ENCODE measurements around the gene SNN.

Gene SNN

DNA sequence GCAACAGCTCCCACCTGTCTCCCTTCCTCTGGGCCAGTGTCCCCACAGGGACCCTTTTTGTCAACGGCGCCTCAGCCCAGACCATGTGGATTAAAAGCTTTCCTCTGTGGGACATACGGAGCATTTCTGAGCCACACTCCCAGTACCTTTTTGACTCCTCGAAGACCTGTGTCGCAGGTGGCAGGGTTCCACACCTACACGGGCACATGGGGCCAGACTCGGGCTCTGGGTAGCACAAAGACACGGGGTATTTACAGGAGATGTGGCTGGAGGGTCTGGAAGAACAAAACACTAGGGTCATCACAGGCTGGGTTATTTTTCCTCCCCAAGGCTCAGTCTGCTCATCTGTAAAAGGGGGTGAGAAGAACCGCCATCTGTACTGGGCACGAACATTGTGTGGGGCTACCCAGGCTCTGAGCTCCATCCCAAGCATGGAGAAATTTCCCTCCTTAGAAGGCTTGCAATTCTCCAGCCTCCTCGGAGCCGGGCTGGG is 32.5 kb upstream of the SNN start:
- no peak for DNase-seq

DNA sequence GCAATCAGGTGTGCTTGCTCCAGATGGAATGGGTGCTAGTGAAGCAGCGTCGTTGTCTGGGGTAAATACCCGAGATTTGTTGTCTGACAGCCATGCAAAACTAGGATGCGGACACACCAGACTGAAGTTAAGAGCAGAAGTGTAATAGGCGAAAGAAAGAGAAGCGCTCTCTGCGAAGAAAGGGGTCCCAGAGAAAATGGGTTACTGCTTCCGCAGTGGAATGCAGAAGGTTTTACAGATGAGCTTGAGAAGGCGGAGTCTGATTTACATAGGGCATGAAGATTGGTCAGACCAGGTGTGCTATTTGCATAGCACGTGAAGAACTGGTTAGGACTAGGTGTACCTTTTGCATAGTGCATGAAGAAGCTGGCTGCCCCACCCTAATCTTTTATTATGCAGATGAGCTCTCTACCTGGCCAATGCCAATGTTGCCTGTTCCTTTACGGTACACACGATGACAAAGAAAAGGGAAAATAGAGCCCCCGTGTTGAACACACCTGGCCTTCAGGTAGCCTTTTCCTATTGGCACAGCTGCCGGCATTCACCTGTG is 32.0 kb upstream of the SNN start:
- DNase-seq = no peak

DNA sequence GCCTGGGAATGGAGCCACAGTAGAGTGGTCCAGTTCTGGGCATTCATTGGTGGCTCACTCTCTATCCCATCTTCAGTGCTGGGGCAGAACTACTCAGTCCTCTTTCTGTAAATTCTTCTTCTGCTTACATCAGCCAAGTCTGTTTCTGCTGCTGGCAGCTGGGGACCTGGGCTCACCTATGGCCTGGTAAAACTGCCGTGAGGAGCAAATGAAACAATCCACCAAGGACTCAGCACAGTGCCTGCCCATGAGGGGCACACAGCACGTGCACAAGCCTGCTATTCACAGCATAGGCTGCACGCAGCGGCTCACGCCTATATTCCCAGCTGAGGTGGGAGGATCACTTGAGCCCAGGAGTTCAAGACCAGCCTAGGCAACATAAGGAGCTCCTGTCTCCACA is 30.9 kb upstream of the SNN start:
- no peak for DNase-seq

DNA sequence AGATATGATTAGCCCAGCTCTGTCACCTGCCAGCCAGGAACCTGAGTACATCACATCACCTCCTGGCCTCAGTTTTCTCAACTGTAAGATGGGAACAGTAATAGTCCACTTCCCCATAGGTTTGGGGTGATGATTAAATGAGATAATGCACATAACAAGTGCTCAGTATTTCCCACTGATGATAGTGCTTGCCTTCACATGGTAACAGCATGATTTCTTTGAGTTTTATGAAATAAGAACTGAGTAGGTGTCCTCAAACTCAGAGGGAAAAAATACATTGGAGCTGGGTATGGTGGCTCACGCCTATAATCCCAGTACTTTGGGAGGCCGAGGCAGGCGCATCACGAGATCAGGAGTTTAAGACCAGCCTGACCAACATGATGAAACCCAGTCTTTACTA is 30.1 kb upstream of the SNN start:
- no peak for DNase-seq

- no peak for DNase-seq
Observed at GRCh38 chr16:11639008-11639562, 29.2 kb upstream of the SNN start.

DNA sequence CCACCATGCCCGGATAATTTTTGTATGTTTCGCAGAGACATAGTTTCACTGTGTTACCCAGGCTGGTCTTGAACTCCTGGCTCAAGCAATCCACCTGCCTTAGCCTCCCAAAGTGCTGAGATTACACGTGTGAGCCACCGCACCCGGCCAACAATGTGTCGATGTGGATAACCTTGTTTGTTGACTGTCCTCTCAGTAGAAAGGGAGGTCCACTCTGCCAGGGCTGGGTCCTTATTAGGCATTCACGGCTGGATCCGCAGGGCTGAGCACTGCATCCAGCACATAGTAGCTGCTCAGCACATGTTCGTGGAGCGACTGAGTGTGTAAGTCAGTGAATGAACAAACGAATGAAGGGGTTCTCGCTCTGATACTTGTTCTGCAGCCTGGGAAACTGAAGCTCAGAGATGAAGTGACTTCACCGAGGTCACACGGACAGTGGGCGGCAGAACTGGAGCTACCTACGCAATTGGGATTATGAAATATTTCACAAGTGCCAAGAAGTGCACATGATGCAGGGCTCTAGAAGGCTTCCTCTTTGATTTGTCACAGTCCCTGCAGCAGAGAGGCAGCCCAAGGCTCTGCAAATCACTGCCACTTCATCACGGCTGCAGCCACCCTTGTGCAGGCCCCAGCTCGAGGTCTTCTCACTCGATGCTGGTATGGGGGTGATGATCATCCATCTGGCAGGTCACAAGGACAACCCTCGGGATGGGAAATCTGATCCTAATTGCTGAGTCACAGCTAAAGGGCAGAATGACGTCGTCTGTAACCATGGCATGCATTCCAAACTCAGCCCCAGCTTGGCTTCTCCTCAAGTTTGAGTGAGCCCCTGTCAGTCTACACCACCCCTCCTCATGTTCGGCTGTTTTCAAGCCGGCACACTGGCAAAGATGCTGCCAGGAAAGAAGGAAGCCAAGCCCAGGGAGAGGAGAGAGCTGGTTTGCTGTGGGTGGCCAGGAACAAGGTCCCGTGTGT is 28.0 kb upstream of the SNN start:
- peak; percentile 39 for DNase-seq

DNA sequence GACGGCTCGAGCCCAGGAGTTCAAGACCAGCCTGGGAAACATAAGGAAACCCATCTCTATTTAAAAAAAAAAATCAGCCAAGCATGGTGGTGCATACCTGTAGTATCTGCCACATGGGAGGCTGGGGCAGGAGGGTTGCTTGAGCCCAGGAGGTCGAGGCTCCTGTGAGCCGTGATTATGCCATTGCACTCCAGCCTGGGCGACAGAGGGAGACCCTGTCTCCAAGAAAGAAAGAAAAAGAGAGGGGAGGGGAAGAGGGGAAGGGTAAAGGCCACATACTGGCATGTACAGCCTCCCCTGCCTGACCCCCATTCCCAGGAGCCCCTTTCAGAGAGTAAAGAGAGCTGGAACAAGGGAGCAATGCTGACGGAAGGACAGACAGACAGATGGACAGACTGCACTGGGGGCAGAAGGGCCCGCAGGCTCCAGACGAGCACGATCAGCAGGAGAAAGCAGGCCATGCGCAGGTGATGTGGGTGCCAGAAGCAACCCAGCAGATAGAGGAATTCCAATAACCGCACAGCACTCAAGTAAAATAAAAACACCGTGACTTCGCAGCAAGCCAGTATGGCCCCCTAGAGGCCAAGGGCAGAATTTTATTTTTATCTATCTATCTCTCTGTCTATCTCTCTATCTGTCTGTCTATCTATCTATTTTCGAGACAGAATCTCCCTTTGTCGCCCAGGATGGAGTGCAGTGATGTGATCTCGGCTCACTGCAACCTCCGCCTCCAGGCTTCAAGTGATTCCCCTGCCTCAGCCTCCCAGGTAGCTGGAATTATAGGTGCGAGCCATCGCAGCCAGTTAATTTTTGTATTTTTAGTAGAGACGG is 27.1 kb upstream of the SNN start:
- peak; percentile 56 for DNase-seq

DNA sequence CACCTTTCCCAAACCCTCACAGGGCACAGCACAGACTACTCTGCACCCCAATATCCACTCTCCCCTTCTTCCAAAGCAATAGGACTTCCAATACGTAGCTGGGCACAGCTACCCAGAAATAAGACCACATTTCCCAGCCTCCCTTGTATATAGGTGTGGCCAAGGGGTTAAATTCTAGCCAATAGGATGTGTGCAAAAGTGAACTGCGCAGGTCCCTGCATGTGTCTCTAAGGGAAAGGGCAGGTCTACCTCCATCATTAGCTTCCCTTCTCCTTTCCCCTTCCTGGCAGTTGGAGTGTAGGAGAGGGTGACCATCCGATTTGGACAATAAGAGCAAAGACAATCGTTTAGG is 25.5 kb upstream of the SNN start:
- DNase-seq = no peak

DNA sequence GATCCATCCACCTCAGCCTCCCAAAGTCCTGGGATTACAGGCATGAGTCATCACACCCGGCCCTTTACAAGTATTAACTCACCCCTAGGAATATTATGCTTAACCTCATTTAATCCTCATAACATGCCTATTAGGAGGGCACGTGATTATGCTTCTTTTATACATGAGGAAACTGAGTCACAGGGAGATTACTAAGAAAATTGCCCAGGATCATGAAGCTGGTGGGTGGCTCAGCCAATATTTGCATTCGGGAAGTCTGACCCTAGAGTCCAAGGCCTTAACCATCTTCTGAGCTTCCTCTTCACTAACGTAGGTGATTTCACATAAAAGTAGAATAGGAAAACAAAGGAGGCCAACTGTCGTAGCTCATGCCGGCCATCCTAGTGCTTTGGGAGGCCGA is 19.0 kb upstream of the SNN start:
- no peak for DNase-seq

- DNase-seq = no peak
Observed at GRCh38 chr16:11650641-11651591, 17.3 kb upstream of the SNN start.

GRCh38 chr16:11651796-11652195 is 16.5 kb upstream of the SNN start:
- DNase-seq = no peak

DNA sequence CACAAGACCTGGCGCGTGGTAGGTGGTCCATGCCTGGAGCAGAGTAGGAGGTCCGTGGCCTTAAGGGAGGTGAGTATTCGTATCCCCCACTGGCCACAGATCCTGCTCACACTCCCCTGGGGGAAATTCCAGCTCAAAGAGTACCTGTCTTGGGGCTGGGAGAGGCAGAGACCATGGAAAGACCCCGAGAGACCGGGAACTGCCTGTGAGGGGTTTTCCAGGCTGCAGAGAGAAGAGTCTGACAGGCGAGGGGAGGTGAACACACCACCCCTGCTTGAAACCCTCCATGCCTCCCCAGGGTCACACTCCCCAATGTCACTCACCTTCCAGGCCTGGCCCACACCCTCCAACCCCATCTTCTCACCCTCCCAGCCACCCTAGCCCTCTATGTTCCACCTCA is 12.6 kb upstream of the SNN start:
- DNase-seq = no peak

DNA sequence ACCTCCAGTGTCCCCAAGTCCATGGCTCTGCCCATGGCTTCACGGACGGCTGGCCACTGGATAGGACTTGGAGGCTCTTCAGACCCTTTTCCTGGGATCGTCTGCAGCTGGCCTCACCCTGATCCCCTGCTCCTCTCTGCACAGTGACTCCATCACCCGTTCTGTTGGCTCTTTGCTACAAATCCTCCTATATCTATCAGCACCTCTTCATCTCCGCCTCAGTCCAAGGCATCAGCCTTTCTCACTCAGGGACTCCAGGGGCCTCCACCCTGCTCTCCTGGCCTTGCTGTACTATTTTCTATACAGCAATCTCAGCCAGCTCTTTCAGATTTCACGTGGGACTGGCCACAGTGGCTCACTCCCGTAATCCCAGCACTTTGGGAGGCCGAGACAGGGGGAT is 10.7 kb upstream of the SNN start:
- DNase-seq = no peak

DNA sequence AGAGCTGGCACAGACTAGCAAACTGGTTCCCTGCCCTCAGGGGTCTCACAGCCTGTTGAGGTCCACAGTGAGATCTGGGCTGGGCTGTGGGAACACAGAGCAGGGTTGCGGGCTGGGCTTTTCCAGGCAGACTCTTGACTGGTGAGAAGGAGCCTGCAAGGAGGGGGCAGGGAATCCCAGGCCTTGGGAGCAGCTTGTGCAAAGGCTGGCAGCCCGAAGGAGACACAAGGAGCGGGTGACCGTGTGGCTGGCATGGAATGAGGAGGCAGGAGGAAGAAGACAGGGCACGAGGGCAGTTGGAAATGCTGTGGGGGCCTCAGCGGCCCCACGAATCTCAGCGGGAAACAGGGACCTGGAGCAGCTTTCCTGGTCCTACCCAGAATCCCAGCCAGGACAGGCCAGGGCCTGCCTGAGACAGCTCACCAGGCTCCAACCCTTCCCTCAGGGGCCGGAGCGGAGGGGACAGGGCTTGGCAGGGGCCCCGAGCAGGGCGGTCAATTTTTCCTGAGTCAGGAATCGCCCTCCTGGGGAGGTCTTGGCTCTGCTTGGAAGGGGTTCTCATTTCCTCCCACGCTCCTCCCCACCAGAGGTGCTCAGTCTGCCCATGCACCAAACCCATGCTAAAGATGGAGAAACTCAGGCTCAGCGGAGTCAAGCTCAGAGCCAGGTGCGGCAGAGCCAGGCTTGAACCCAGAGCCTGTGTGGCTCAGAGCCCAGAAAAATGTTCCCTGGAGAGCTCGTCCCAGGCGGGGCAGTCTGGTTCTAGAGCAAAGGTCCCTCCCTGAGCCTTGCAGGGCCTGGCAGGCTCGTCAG is 9.2 kb upstream of the SNN start:
- DNase-seq = no peak

DNA sequence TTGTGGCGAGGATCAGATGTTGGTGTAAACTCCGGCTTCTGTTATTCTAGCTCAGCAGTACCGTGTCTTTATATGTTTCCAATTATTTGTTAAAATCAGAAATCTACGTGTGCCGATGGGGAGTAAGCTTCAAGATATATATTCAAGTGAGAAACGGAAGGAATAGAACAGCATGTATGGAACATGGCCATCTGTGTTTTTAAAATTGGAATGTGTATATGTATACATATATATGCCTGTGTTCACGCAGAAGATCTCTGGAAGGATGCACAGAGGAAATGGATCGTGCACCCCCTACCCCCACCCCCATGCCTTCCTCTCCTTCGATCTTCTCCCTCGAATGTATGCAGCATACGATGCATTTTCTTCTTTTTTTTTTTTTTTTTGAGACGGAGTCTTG is 7.7 kb upstream of the SNN start:
- no peak for DNase-seq

DNA sequence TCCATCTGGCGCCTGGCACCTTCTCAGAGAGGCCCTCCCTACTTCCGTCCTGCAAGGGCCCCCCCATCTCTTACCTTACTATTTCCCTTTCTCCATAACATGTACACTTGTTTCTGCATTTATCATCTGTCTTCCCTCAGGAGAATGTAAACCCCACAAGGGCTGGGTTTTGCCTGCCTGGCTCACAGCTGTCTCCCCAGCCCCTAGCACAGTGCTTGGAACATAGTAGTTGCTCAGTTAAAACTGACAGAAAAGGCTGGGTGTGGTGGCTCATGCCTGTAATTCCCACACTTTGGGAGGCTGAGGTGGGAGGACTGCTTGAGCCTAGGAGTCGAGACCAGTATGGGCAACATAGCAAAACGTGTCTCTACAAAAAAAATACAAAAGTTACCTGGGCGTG is 5.7 kb upstream of the SNN start:
- no peak for DNase-seq

GRCh38 chr16:11665071-11665491 is 3.2 kb upstream of the SNN start:
- peak; percentile 60 for DNase-seq

GRCh38 chr16:11666103-11667055 is 1.9 kb upstream of the SNN start:
- peak; percentile 8 for DNase-seq

- no peak for DNase-seq
Observed at GRCh38 chr16:11667221-11667823, 933 bp upstream of the SNN start.

All from retina (tissue), 1 donor.